ENCODE results near the gene SRGAP1.

GRCh38 chr12:64001439-64001838 is 156.9 kb downstream of the SRGAP1 start:
- TF ChIP-seq CTCF (conservative IDR thresholded peaks at IDR 0.05) (no peak), ZFX (IDR thresholded peaks at IDR 0.05) (no peak)

All from C4-2B (cell line).